Germinal center (tissue), 1 donor: Measurements from ENCODE around the gene FAM240B.

ENCODE experiments used
- DNase-seq: peaks from one replicate; pipeline ENCODE4 v3.0.0; 2012; ENCODE audit warnings: mixed read lengths, low spot score

FAM240B gene

DNA sequence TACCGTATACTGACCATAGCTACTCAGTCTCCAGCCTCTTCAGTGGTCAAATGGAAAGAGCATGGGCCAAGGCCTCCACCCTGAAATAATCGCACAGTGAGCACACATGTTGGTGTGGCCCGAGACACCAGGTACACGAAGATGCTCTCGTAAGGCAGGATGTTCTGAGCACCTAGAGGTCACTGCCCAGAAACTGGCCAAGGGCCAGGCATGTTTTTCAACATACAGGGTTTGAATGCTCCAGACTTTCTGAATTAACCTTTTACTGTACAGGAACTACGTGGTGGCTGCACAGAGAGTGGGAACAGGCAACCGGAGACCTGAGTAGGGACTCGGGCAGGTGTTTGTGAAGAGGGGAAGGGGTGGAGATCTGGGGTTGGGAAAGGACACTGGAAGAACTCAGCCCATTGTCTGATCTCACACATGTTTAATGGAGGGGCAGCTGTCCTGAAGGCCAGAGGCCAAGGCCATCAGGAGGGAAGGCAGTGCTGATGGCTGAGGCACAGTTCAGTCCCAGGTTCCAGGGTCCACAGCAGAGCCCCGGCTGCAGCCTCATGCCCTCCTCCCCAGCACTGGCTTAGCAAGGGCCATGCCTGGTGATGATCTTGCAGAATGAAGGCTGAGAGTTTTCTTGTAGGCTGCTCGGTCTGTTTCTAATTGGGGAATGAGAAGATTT, 51.0 kb downstream of the FAM240B start:
- no peak for DNase-seq

- DNase-seq = no peak
Observed at GRCh38 chr9:38662763-38663593, 57.0 kb downstream of the FAM240B start.

- DNase-seq = no peak
Observed at GRCh38 chr9:38659538-38659937, 60.4 kb downstream of the FAM240B start.

GRCh38 chr9:38656896-38657295, 63.0 kb downstream of the FAM240B start:
- no peak for DNase-seq

- DNase-seq = no peak
Observed at GRCh38 chr9:38652486-38652885, 67.4 kb downstream of the FAM240B start.

DNA sequence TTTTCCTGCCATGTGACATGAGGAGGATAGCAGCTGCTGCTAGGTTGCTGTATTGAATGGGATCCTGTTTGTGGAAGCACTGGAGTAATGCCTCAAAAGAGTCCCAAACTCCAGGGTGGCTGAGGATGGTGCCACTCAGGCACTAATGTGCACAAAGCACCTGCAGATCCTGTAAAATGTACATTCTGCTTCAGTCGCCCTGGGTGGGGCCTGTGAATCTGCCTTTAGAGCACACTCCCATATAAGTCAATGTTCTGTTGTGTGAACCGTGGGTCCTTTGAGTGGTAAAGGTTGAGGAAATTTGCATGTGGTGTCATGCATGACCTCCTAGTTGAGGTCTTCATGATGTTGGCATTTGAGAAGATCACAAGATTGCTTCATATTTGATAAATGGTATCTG, 67.9 kb downstream of the FAM240B start:
- DNase-seq = no peak

- no peak for DNase-seq
Observed at GRCh38 chr9:38651400-38652042, 68.4 kb downstream of the FAM240B start.

DNA sequence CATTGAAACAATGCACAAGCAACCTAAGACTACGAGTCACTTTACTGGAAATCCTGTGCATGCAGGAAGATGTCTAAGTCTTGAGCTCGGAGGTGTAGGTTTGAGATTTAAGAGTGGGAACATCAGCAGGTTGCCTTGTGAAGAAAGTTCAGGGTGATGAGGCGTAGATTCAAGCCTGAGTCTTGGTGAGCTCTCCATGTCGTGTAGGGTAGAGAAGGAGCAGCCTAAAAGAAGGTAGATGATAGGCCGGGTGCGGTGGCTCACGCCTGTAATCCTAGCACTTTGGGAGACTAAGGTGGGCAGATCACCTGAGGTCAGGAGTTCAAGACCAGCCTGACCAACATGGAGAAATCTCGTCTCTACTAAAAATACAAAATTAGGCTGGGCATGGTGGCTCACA, 69.4 kb downstream of the FAM240B start:
- no peak for DNase-seq

GRCh38 chr9:38649731-38650363, 70.1 kb downstream of the FAM240B start:
- no peak for DNase-seq

DNA sequence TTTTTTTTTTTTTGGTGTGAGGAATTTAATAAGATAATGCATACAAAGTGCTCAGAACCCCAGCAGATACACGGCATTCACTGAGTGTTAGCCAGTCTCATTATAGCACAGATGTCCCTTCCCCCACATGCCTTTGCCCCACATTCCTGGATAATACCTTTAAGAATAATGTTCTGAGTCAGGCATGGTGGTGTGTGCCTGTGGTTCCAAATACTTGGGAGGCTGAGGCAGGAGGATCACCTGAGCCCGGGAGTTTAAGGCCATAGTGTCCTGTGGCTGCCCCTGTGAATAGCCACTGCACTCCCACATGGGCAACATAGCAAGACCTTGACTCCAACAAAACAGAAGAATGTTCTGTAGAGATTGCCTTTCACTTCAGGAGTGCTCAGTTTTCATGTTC, 75.3 kb downstream of the FAM240B start:
- DNase-seq = no peak
